GM12891 (cell line): Measurements from ENCODE around the gene SNW1.

Experiments
- PAX5 ChIP-seq: IDR thresholded peaks from 2 replicates; pipeline ENCODE4 v1.6.1; 2011; ENCODE audit warnings: low read length, moderate library complexity, mild to moderate bottlenecking; ENCODE audit not compliant: insufficient read depth, severe bottlenecking
- POLR2A ChIP-seq: IDR thresholded peaks from 2 replicates; pipeline ENCODE4 v1.6.1; 2011; ENCODE audit warnings: low read depth, low read length, control low read depth
- POLR2AphosphoS5 ChIP-seq: IDR thresholded peaks from 2 replicates; pipeline ENCODE4 v1.6.1; 2011; ENCODE audit warnings: low read depth, low read length, control low read depth
- POU2F2 ChIP-seq: IDR thresholded peaks from 2 replicates; pipeline ENCODE4 v1.6.1; 2011; ENCODE audit warnings: low read depth, mild to moderate bottlenecking, control low read depth, low read length, moderate library complexity
- SPI1 ChIP-seq: IDR thresholded peaks from 2 replicates; pipeline ENCODE4 v1.6.1; 2011; ENCODE audit warnings: low read depth, low read length, control low read depth
- TAF1 ChIP-seq: IDR thresholded peaks from 2 replicates; pipeline ENCODE4 v1.6.1; 2011; ENCODE audit warnings: low read depth, low read length, control low read depth

- TF ChIP-seq TAF1 (no peak), POLR2AphosphoS5 (no peak), SPI1 (peak; percentile 86), POLR2A (no peak), PAX5 (no peak), POU2F2 (no peak)
Measured at GRCh38 chr14:77808250-77808649, 47.3 kb upstream of the SNW1 start.
